Measurements from ENCODE around the gene SORT1. TPM values are rescaled to one million over a fixed set of nuclear protein-coding genes. Genes with fewer than 3 reads are reported as not detected.

The SORT1 gene
- total RNA-seq, 1 experiment from 2014 or later = 47.9 TPM

DNA sequence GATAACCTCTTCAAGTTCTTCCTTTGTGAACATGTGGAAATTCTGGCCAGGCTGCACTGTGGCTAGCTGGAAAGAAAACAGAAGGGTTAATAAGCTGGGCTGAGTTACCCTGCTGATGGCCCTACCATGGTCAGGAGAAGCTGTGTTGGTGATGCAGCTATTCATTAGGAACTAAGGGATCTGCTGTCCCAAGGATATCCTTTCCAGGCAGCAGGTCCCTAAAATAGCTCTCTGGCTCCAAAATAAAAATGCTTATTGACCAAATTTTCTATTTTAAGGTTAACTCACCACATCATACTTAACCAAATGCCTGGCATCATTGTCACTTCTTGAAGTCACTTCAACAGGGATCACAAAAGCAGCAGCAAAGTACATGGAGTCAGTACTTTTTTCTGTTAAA is 4.3 kb upstream of the SORT1 start:
- no peak overlapping the region for H2BK120ac ChIP-seq (ENCODE audit: low read depth, low read length, poor library complexity, severe bottlenecking)
- H2AK5ac ChIP-seq (ENCODE audit: insufficient read length, low read length) = no peak overlapping the region
- no peak overlapping the region for H3K18ac ChIP-seq (ENCODE audit: insufficient read length, low read depth, low read length)
- Mint-ChIP-seq H3K36me3 (ENCODE audit: insufficient read depth in 1 of 3, low read depth in 3 of 3) (peaks cover 6 to 42% (median 29%) of the 10 kb centered on the region in 3 experiments; a peak in 6 of 7 replicates), H3K27me3 (ENCODE audit: low read depth) (no peaks in the 10 kb centered on the region), H3K27ac (no peak overlapping the region), H3K4me3 (no peak overlapping the region), H3K9me3 (no peaks in the 10 kb centered on the region), H3K4me1 (peaks cover 11 to 16% of the 10 kb centered on the region in 2 experiments)
- no peak overlapping the region for H3K23ac ChIP-seq (ENCODE audit: insufficient read length, low read depth, low read length)
- H3K9ac ChIP-seq (ENCODE audit: extremely low read depth, insufficient read length, low read length) = no peak overlapping the region
- no peak overlapping the region for H3K56ac ChIP-seq (ENCODE audit: insufficient read length, low read depth, low read length)
- peaks cover 9% of the 10 kb centered on the region for H3K23me2 ChIP-seq (ENCODE audit: insufficient read length, low read depth, low read length, poor library complexity, severe bottlenecking)
- H4K8ac ChIP-seq (replicated peaks; ENCODE audit: insufficient read length, low read depth, low read length) = no peak overlapping the region
- no peak overlapping the region for H4K5ac ChIP-seq (ENCODE audit: insufficient read length, low read depth, low read length)
- H3K9me3 ChIP-seq (ENCODE audit: control insufficient read depth, low read depth, low read length) = no peaks in the 10 kb centered on the region
- no peaks in the 10 kb centered on the region for H4K20me1 ChIP-seq (ENCODE audit: control insufficient read depth, insufficient read depth, insufficient read length)
- H2BK5ac ChIP-seq (ENCODE audit: insufficient read length, low read length) = no peak overlapping the region
- no peak overlapping the region for H2AFZ ChIP-seq (ENCODE audit: low read length)
- no peak overlapping the region for H3K4ac ChIP-seq (ENCODE audit: low read depth, low read length)
- H2BK20ac ChIP-seq (ENCODE audit: low read depth, low read length, poor library complexity, severe bottlenecking) = no peak overlapping the region
- TF ChIP-seq, protein P1, sequence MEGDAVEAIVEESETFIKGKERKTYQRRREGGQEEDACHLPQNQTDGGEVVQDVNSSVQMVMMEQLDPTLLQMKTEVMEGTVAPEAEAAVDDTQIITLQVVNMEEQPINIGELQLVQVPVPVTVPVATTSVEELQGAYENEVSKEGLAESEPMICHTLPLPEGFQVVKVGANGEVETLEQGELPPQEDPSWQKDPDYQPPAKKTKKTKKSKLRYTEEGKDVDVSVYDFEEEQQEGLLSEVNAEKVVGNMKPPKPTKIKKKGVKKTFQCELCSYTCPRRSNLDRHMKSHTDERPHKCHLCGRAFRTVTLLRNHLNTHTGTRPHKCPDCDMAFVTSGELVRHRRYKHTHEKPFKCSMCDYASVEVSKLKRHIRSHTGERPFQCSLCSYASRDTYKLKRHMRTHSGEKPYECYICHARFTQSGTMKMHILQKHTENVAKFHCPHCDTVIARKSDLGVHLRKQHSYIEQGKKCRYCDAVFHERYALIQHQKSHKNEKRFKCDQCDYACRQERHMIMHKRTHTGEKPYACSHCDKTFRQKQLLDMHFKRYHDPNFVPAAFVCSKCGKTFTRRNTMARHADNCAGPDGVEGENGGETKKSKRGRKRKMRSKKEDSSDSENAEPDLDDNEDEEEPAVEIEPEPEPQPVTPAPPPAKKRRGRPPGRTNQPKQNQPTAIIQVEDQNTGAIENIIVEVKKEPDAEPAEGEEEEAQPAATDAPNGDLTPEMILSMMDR (conservative IDR thresholded peaks at IDR 0.05) = no peak
- no peak for DNase-seq
- H3K4me2 ChIP-seq (ENCODE audit: insufficient read depth, insufficient read length, low read length) = no peak overlapping the region
- 0 out of 2 replicates have a peak, but pooled peaks cover 2% of the 10 kb centered on the region for H3K4me1 ChIP-seq (ENCODE audit: insufficient read depth, low read length)
- H3T11ph ChIP-seq (ENCODE audit: low read length) = no peak overlapping the region
- H2BK15ac ChIP-seq (ENCODE audit: low read depth, low read length) = no peak overlapping the region
- no peaks in the 10 kb centered on the region for H3K79me1 ChIP-seq (ENCODE audit: insufficient read depth, low read depth, low read length, poor library complexity, severe bottlenecking)
- no peak overlapping the region for H2BK12ac ChIP-seq (ENCODE audit: insufficient read length, low read depth, low read length)
- no peak overlapping the region for H3K14ac ChIP-seq (ENCODE audit: insufficient read depth, low read length)
- H3K27ac ChIP-seq (ENCODE audit: insufficient read length, low read depth, low read length) = no peak overlapping the region
- H3K79me2 ChIP-seq (ENCODE audit: insufficient read depth, low read length) = no peaks in the 10 kb centered on the region
- no peaks in the 10 kb centered on the region for H3K27me3 ChIP-seq (ENCODE audit: insufficient read depth, low read length)
- H4K91ac ChIP-seq (ENCODE audit: insufficient read length, low read depth, low read length) = no peak overlapping the region
